Measurements from ENCODE around the gene SLC25A45. TPM values are rescaled to one million over a fixed set of nuclear protein-coding genes. Genes with fewer than 3 reads are reported as not detected.

SLC25A45 gene
- polyA plus RNA-seq, 1 of the 3 experiments (the other 2 are of a cell fraction), result 3.6 TPM

- TF ChIP-seq REST (IDR thresholded peaks at IDR 0.05; ENCODE audit: low read depth, low read length) (no peak), TCF12 (IDR thresholded peaks at IDR 0.05) (0 out of 2 replicates have a peak, but pooled peaks have one; percentile 11), CHD2 (IDR thresholded peaks at IDR 0.05; ENCODE audit: low read length, partially characterized antibody) (no peak), MEF2A (IDR thresholded peaks at IDR 0.05; ENCODE audit: borderline replicate concordance, low read depth) (no peak), POLR2AphosphoS5 (IDR thresholded peaks at IDR 0.05; ENCODE audit: low read depth, low read length) (no peak; the same call in none of the 2 replicates), RFX5 (IDR thresholded peaks at IDR 0.05; ENCODE audit: low read length) (no peak), EZH2phosphoT487 (IDR thresholded peaks at IDR 0.05; ENCODE audit: borderline replicate concordance, low read depth) (no peak), RXRA (IDR thresholded peaks at IDR 0.05; ENCODE audit: borderline replicate concordance, low read depth) (no peak)
Observed at GRCh38 chr11:65382804-65383368, 440 bp upstream of the SLC25A45 start (continued).

- DNase-seq, result no peak
- H3K4me3 ChIP-seq (ENCODE audit: low read depth in 2 of 2, low read length in 1 of 2), result peak overlapping the region; percentile 44 to 61
Observed at GRCh38 chr11:65381716-65382032, 772 bp downstream of the SLC25A45 start.

More at GRCh38 chr11:65381716-65382032, 772 bp downstream of the SLC25A45 start:
- TF ChIP-seq EZH2phosphoT487 (IDR thresholded peaks at IDR 0.05; ENCODE audit: borderline replicate concordance, low read depth) (no peak), TEAD4 (IDR thresholded peaks at IDR 0.05; ENCODE audit: borderline replicate concordance, insufficient read depth) (no peak), RCOR1 (IDR thresholded peaks at IDR 0.05; ENCODE audit: low read length) (peak; percentile 10; the same call in 1 of the 2 replicates), PBX3 (IDR thresholded peaks at IDR 0.05) (0 out of 2 replicates have a peak, but pooled peaks have one; percentile 24), RXRA (IDR thresholded peaks at IDR 0.05; ENCODE audit: borderline replicate concordance, low read depth) (no peak), IRF3 (IDR thresholded peaks at IDR 0.05; ENCODE audit: low read depth, low read length) (no peak)
- Histone ChIP-seq H3K4me2 (peak overlapping the region; percentile 90), H3F3A (replicated peaks; ENCODE audit: insufficient read depth) (peaks cover 31% of the 10 kb centered on the region), H3K4me1 (ENCODE audit: control insufficient read depth in 1 of 2, insufficient read depth in 2 of 2, low read depth in 1 of 2, low read length in 1 of 2) (peaks cover 29 to 55% of the 10 kb centered on the region in 2 experiments; a peak in 3 of 4 replicates), H3K9ac (peak overlapping the region; percentile 86), H2AFZ (ENCODE audit: low read depth) (peak overlapping the region; percentile 76), H3K36me3 (replicated peaks in 1 of 2; ENCODE audit: control insufficient read depth in 1 of 2, insufficient read depth in 2 of 2, low read length in 1 of 2) (no peaks in the 10 kb centered on the region), H3K27ac (ENCODE audit: low read depth in 2 of 2, low read length in 1 of 2) (peak overlapping the region; percentile 98 to 99), H3K9me2 (no peaks in the 10 kb centered on the region), H3K9me3 (no peaks in the 10 kb centered on the region), H3K79me2 (ENCODE audit: insufficient read depth) (peaks cover 21% of the 10 kb centered on the region), H4K20me1 (ENCODE audit: insufficient read depth) (no peaks in the 10 kb centered on the region), H3K27me3 (ENCODE audit: insufficient read depth) (no peaks in the 10 kb centered on the region)
- ChIA-PET POLR2A (interaction anchor here (1.1 to 3.9 kb wide), 4 partner anchors 34 to 129 kb away, joined by 3 to 24 read pairs (median 15); partner anchors contain the start of genes MALAT1 and NEAT1), CTCF (interaction anchor here (0.6 to 2.4 kb wide), 13 partner anchors 11 to 129 kb away, joined by 3 to 11 read pairs (median 4); partner anchors contain the start of gene MALAT1)
- 14% methylated on average over 6 of the region's 6 CpGs for WGBS (ENCODE audit: low lambda C conversion rate)

Measured in SK-N-SH (cell line).